PC-9 (cell line): Measurements from ENCODE around the gene AP4M1. TPM values are rescaled to one million over a fixed set of nuclear protein-coding genes. Genes with fewer than 3 reads are reported as not detected.

Experiments
- BruUV-seq: library from RNA; stranded (reverse); fragments of 400-500 nt; replicated peaks from 2 replicates; lab custom pipeline; 2021; lab: Mats Ljungman, UMichigan
- CTCF ChIA-PET: fragments of 300-600 bp; sonication (Branson Sonifier 250); formaldehyde crosslinking; loops from one replicate; lab custom pipeline; 2022; ENCODE audit warnings: antibody characterized with exemption; lab: Charles Lee
- POLR2A ChIA-PET: fragments of 300-600 bp; sonication (Branson Sonifier 250); formaldehyde crosslinking; loops from one replicate; lab custom pipeline; 2022; ENCODE audit warnings: antibody characterized with exemption; ENCODE audit not compliant: unreplicated experiment; lab: Charles Lee
- DNase-seq, 2 experiments: peaks; one replicate each; pipeline versions ENCODE4 v3.0.0 to v3.0.0-alpha.2; 2015 to 2022; ENCODE audit warnings: mixed read lengths in 1 of 2
- H2AFZ ChIP-seq: fragments of 200-600 bp; sonication (generic); 2 replicates; pipeline ENCODE4 v1.8.1; 2017; ENCODE audit warnings: antibody characterized with exemption
- H3F3A ChIP-seq: fragments of 200-600 bp; sonication (generic); 2 replicates; pipeline ENCODE4 v1.8.1; 2017; ENCODE audit warnings: antibody characterized with exemption, mild to moderate bottlenecking, low read depth; ENCODE audit not compliant: insufficient read depth
- H3K27ac ChIP-seq: fragments of 200-600 bp; sonication (generic); 2 replicates; pipeline ENCODE4 v1.6.1; 2016; ENCODE audit warnings: mixed run types
- H3K27me3 ChIP-seq: fragments of 200-600 bp; sonication (generic); 2 replicates; pipeline ENCODE4 v1.6.1; 2016; ENCODE audit warnings: low read depth, mixed run types; ENCODE audit not compliant: insufficient read depth
- H3K36me3 ChIP-seq: fragments of 200-600 bp; sonication (generic); 2 replicates; pipeline ENCODE4 v1.6.1; 2016; ENCODE audit warnings: low read depth, mixed run types
- H3K4me1 ChIP-seq: fragments of 200-600 bp; sonication (generic); replicated peaks from 2 replicates; pipeline ENCODE4 v1.6.1; 2016; ENCODE audit warnings: mixed run types; ENCODE audit not compliant: insufficient read depth
- H3K4me2 ChIP-seq: fragments of 200-600 bp; sonication (generic); 2 replicates; pipeline ENCODE4 v1.6.1; 2017; ENCODE audit warnings: mixed run types
- H3K4me3 ChIP-seq: fragments of 200-600 bp; sonication (generic); 2 replicates; pipeline ENCODE4 v1.6.1; 2016; ENCODE audit warnings: mixed run types
- H3K79me2 ChIP-seq: fragments of 200-600 bp; sonication (generic); 2 replicates; pipeline ENCODE4 v1.6.1; 2017; ENCODE audit warnings: low read depth, mixed run types
- H3K9me2 ChIP-seq: fragments of 200-600 bp; sonication (generic); 2 replicates; pipeline ENCODE4 v1.8.1; 2017; ENCODE audit warnings: mild to moderate bottlenecking; ENCODE audit not compliant: insufficient read depth
- H3K9me3 ChIP-seq: fragments of 200-600 bp; sonication (generic); 2 replicates; pipeline ENCODE4 v1.8.1; 2016; ENCODE audit warnings: low read depth; ENCODE audit not compliant: insufficient read depth
- H4K20me1 ChIP-seq: fragments of 200-600 bp; sonication (generic); 2 replicates; pipeline ENCODE4 v1.8.1; 2017; ENCODE audit not compliant: insufficient read depth
- EZH2 ChIP-seq: fragments of 200-600 bp; sonication (generic); IDR thresholded peaks from 2 replicates; pipeline ENCODE4 v1.8.0; 2017; ENCODE audit warnings: antibody characterized with exemption, low read depth
- intact Hi-C: fragments of 100-400 bp; cut with micrococcal nuclease; formaldehyde crosslinking; loops from one replicate; pipeline ENCODE4 v1.10.0; 2022; ENCODE audit not compliant: unreplicated experiment
- total RNA-seq: library from RNA; stranded (reverse); gene quantifications from 2 replicates; pipeline ENCODE4 v1.2.3, GENCODE V29; 2021
- TF ChIP-seq, protein P1 (sequence below): fragments of 200-600 bp; sonication (generic); conservative IDR thresholded peaks from 2 replicates; pipeline ENCODE4 v1.6.1; 2017; ENCODE audit warnings: mixed run types, antibody characterized with exemption, mild to moderate bottlenecking, moderate library complexity

Gene AP4M1
- total RNA-seq, 1 experiment from 2014 or later, result 18.1 TPM

DNA sequence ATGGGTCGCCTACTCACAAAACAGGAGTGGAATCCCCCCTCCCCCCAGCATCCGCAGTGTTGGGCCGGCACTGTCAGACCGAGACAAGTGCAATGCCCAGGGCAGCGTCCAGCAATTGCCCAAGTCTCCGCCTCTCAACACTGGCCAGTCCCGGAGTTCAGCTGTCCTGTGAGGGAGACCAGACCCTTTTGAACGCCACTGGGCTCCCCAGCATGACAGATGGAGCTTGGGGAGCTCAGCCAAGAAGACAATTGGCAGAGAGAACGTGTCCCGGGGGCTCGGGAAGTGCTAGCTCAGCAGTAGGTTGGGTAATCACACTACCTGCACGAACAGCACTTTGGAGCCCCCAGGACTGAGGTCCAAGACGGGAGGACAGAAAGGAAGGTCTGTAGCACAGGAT is 7.9 kb upstream of the AP4M1 start:
- TF ChIP-seq EZH2, result no peak
- TF ChIP-seq, protein P1, sequence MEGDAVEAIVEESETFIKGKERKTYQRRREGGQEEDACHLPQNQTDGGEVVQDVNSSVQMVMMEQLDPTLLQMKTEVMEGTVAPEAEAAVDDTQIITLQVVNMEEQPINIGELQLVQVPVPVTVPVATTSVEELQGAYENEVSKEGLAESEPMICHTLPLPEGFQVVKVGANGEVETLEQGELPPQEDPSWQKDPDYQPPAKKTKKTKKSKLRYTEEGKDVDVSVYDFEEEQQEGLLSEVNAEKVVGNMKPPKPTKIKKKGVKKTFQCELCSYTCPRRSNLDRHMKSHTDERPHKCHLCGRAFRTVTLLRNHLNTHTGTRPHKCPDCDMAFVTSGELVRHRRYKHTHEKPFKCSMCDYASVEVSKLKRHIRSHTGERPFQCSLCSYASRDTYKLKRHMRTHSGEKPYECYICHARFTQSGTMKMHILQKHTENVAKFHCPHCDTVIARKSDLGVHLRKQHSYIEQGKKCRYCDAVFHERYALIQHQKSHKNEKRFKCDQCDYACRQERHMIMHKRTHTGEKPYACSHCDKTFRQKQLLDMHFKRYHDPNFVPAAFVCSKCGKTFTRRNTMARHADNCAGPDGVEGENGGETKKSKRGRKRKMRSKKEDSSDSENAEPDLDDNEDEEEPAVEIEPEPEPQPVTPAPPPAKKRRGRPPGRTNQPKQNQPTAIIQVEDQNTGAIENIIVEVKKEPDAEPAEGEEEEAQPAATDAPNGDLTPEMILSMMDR, result no peak
- Histone ChIP-seq H3F3A (peaks cover 91% of the 10 kb centered on the region), H3K9me3 (no peaks in the 10 kb centered on the region), H3K36me3 (peaks cover 37% of the 10 kb centered on the region), H3K4me2 (no peak overlapping the region), H3K27me3 (no peaks in the 10 kb centered on the region), H2AFZ (no peak overlapping the region), H3K4me1 (peaks cover 10% of the 10 kb centered on the region), H4K20me1 (peaks cover 22% of the 10 kb centered on the region; the same call in 1 of the 2 replicates), H3K4me3 (no peak overlapping the region), H3K79me2 (peaks cover 27% of the 10 kb centered on the region), H3K9me2 (no peaks in the 10 kb centered on the region), H3K27ac (no peak overlapping the region)
- intact Hi-C loops, result no loop called here
- CTCF ChIA-PET, result no interaction called here
- POLR2A ChIA-PET, result no interaction called here
- no TSS peak for BruUV-seq
- DNase-seq, result no peak

DNA sequence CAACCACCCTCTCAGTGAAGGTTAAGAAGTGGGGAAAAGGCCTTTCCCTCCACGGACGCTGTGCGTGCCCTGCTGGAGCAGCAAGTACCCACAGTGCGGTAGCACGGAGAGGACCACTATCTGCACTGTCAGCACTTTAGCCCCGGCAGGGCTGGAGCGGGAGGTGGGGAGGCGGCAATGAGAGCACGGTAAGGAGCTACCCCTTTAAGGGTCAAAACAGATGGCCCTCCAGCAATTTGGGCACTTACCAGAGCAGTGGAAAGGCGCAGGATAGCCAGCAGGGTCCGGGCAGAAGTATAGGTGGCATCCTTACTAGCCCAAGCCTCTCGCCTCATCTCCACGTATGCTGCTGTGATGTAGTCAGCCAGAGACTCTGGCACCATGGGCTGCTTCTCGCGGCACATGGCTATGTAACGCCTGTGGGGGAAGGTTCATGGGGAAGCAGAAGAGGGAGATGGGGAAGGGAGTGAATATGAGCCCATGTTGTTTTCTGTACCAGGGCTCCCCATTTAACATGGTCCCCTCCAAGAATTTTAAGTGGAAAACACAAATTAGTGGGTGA is 7.4 kb upstream of the AP4M1 start:
- H3K9me2 ChIP-seq, result no peaks in the 10 kb centered on the region
- peaks cover 22% of the 10 kb centered on the region; the same call in 1 of the 2 replicates for H4K20me1 ChIP-seq
- H3K79me2 ChIP-seq, result peaks cover 32% of the 10 kb centered on the region
- peaks cover 96% of the 10 kb centered on the region for H3F3A ChIP-seq
- no peak overlapping the region for H2AFZ ChIP-seq
- H3K27ac ChIP-seq, result no peak overlapping the region
- TF ChIP-seq, protein P1, result no peak
- TF ChIP-seq EZH2, result no peak
- no peaks in the 10 kb centered on the region for H3K9me3 ChIP-seq
- peaks cover 13% of the 10 kb centered on the region; the same call in 1 of the 2 replicates for H3K4me1 ChIP-seq
- intact Hi-C loops, result no loop called here
- BruUV-seq, result no TSS peak
- no peak overlapping the region for H3K4me3 ChIP-seq
- no peak for DNase-seq
- no peak overlapping the region for H3K4me2 ChIP-seq
- POLR2A ChIA-PET, result no interaction called here
- CTCF ChIA-PET, result no interaction called here
- H3K36me3 ChIP-seq, result peaks cover 42% of the 10 kb centered on the region
- H3K27me3 ChIP-seq, result no peaks in the 10 kb centered on the region

DNA sequence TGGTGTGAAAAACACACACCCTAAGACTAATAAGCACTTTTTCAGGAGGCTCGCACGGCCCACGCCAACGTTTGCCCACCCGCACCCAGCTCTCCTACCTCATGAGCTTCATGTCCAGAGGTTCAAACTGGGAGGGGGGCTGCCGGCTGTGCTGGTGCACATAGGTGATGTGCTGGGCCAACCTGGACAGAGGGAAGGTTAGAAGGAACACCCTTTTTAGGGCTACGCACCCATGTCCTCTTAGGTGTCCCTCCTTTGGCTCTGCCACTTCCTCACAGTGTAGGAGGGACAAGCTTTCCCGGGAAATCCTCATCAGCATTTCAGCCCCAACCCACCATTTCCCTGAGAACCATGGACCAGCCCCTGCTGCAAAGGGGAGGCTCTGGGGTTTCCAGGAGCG is 6.2 kb upstream of the AP4M1 start:
- ChIA-PET CTCF (no interaction called here), POLR2A (interaction anchor here (0.6 kb wide), 2 partner anchors 25 to 31 kb away, joined by 3 to 4 read pairs; no protein-coding TSS in a partner anchor)
- H3K9me2 ChIP-seq, result no peaks in the 10 kb centered on the region
- DNase-seq, result no peak
- TF ChIP-seq, protein P1, result no peak
- TF ChIP-seq EZH2, result no peak
- no peaks in the 10 kb centered on the region for H3K9me3 ChIP-seq
- no peaks in the 10 kb centered on the region for H3K27me3 ChIP-seq
- no peak overlapping the region for H3K27ac ChIP-seq
- no TSS peak for BruUV-seq
- no peak overlapping the region for H2AFZ ChIP-seq
- peaks cover 52% of the 10 kb centered on the region for H3K36me3 ChIP-seq
- intact Hi-C loops, result no loop called here
- peaks cover 12% of the 10 kb centered on the region; the same call in 1 of the 2 replicates for H3K4me1 ChIP-seq
- H3K79me2 ChIP-seq, result peaks cover 38% of the 10 kb centered on the region
- no peak overlapping the region for H3K4me2 ChIP-seq
- no peak overlapping the region for H3K4me3 ChIP-seq
- H4K20me1 ChIP-seq, result peaks cover 22% of the 10 kb centered on the region; the same call in 1 of the 2 replicates
- peaks cover 96% of the 10 kb centered on the region for H3F3A ChIP-seq
